Astrocyte of the cerebellum (primary cell): ENCODE results near the gene FFAR4.

ENCODE experiments used
- DNase-seq: peaks from one replicate; pipeline ENCODE4 v3.0.0-alpha.2; 2011; ENCODE audit warnings: low read depth
- H3K4me3 ChIP-seq: 2 replicates; pipeline ENCODE4 v1.5.1; 2011; ENCODE audit warnings: mild to moderate bottlenecking, low read depth, low read length, moderate library complexity
- CTCF ChIP-seq: IDR thresholded peaks from 2 replicates; pipeline ENCODE4 v1.5.1; 2012; ENCODE audit warnings: low read length, low read depth, moderate library complexity, mild to moderate bottlenecking; ENCODE audit errors: missing control alignments
- in situ Hi-C: cut with HindIII; loops from 2 replicates; pipeline ENCODE4 v1.10.0; 2017; ENCODE audit warnings: low sequenced_read_pairs

The FFAR4 gene

DNA sequence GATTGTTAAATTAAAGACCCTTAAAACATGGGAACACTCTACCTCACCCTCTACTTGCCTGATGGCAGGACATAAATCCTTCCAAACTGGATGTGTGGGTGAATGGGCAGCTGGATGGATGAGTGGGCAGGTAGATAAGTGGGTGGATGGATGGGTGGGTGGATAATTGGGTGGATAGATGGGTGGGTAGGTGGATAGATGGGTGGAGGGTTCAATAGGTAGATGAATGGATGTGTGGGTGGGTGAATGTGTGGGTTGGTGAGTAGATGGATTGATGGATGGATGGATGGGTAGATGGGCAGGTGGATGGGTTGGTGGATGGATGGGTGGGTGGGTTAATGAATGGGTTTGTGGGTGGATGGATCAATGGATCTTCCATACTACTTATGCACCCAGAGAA lies 18.9 kb upstream of the FFAR4 start:
- no peak for TF ChIP-seq CTCF
- DNase-seq: no peak
- in situ Hi-C loops: no loop called here
- no peak overlapping the region for H3K4me3 ChIP-seq

- in situ Hi-C loops: no loop called here
- no peak for DNase-seq
- TF ChIP-seq CTCF: no peak
- no peak overlapping the region for H3K4me3 ChIP-seq
Measured at GRCh38 chr10:93548376-93549071, 17.9 kb upstream of the FFAR4 start.

DNA sequence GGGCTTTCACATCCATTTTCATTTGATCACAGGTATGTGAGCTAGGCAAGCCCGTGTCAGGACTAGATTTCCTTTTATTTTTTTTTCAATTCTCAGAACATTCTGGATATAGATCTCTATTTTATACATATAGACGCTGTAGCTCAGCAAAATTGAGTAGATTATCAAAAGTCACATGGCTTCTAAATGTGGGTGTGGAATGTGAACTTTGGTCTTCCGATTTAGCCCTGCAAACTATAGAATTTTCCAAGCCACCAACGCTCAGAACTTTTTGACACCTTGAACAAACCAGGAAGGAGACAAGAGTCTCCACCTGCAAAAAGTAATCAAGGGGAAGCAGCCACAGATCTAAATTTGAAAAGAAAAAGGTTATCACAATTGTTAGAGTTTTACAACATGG lies 15.9 kb upstream of the FFAR4 start:
- DNase-seq: no peak
- H3K4me3 ChIP-seq: no peak overlapping the region
- TF ChIP-seq CTCF: no peak
- in situ Hi-C loops: no loop called here

- in situ Hi-C loops: no loop called here
- no peak for TF ChIP-seq CTCF
- DNase-seq: no peak
- no peak overlapping the region for H3K4me3 ChIP-seq
Measured at GRCh38 chr10:93552780-93553179, 13.7 kb upstream of the FFAR4 start.

DNA sequence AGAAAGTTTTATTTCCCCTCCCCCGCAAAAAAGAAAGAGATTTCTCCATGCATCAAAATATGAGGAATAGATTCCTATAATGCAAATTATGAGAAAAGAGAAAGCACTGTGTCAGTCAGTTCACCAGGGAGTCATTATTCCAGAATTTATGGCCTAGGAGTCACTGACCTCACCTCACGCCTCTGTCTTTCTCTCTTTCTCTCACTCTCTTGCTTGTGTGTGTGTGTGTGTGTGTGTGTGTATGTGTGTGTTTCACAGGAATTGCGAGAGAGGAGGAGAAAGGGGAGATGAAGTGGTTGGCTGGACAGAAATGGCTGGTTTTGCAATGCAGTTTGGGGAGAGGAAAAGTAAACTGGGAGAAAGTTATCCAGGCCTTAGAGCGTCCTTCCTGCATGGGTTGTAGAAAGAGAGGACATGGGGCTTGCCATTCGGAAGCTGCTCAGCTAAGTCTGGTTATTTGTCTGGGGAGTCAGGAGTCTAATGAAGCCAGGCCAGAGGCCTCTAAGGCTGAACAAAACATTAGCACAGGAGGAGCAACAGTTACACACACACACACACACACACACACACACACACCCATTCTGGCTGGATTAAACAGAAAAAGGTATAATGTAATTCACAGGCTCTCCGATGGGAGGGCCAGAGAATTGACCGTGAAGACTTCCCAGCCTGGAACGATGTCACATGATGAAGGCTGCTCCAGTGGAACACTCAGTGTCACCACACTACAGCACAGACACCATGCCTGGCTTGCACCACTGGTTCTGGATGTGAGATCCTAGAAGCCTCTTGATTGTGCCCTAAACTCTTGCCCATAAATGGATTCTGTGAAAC lies 12.8 kb upstream of the FFAR4 start:
- no peak for TF ChIP-seq CTCF
- no peak for DNase-seq
- H3K4me3 ChIP-seq: no peak overlapping the region
- in situ Hi-C loops: no loop called here

- in situ Hi-C loops: no loop called here
- TF ChIP-seq CTCF: no peak
- no peak overlapping the region for H3K4me3 ChIP-seq
- DNase-seq: no peak
Measured at GRCh38 chr10:93554316-93554663, 12.2 kb upstream of the FFAR4 start.
